Gastrocnemius medialis (tissue), 4 donors: Measurements from ENCODE around the gene CLEC4G. TPM values are rescaled to one million over a fixed set of nuclear protein-coding genes. Genes with fewer than 3 reads are reported as not detected.

Experiments used
- ATAC-seq, 2 donors: fragments of 150-250 bp; one replicate each; pipeline ENCODE4 v1.9.1; 2016
- DNase-seq, 2 donors: peaks; one replicate each; pipeline ENCODE4 v3.0.0-alpha.2; 2019
- H3K27ac ChIP-seq, 4 donors: fragments of 200-600 bp; sonication (generic); 1 replicate in 1 of 4; 2 replicates in 3 of 4; pipeline ENCODE4 v1.5.1; 2016 to 2018; ENCODE audit warnings: mild to moderate bottlenecking in 2 of 4, moderate library complexity in 1 of 4
- H3K27me3 ChIP-seq, 3 donors: fragments of 200-600 bp; sonication (generic) in 2 of 3; 1 replicate in 1 of 3; 2 replicates in 2 of 3; pipeline versions ENCODE4 v1.5.1 to v1.6.0; 2016 to 2019; ENCODE audit warnings: mild to moderate bottlenecking in 1 of 3, moderate library complexity in 1 of 3
- H3K36me3 ChIP-seq, 2 donors: fragments of 200-600 bp; sonication (generic) in 1 of 2; one replicate each; pipeline ENCODE4 v1.5.1; 2017 to 2018
- H3K4me1 ChIP-seq, 2 donors: fragments of 200-600 bp; sonication (generic) in 1 of 2; one replicate each; pipeline ENCODE4 v1.5.1; 2016 to 2017; ENCODE audit warnings: mild to moderate bottlenecking in 2 of 2
- H3K4me3 ChIP-seq, 4 donors: fragments of 200-600 bp; sonication (generic) in 3 of 4; 1 replicate in 1 of 4; 2 replicates in 3 of 4; pipeline ENCODE4 v1.5.1; 2016 to 2019; ENCODE audit warnings: mild to moderate bottlenecking in 2 of 4
- H3K9me3 ChIP-seq, 3 donors: fragments of 200-600 bp; sonication (generic) in 2 of 3; 1 replicate in 1 of 3; 2 replicates in 2 of 3; pipeline ENCODE4 v1.5.1; 2016 to 2019
- POLR2A ChIP-seq, 2 donors: fragments of 450-650 bp; IDR thresholded peaks; one replicate each; pipeline ENCODE4 v1.6.1; 2017; ENCODE audit warnings: antibody characterized with exemption in 2 of 2, mild to moderate bottlenecking in 2 of 2, moderate library complexity in 2 of 2
- in situ Hi-C, 4 donors: fragments of 200-750 bp; cut with MboI; loops; one replicate each; pipeline versions ENCODE4 v1.15.0 to v1.8.0; 2017; ENCODE audit warnings: low sequenced_read_pairs in 4 of 4
- intact Hi-C: fragments of 100-400 bp; cut with DNase I; formaldehyde crosslinking; loops from one replicate; pipeline ENCODE4 v1.15.1; 2023; ENCODE audit warnings: low total_unique reads
- total RNA-seq, 4 donors: library from RNA; depleted of rRNA; stranded (reverse); fragments of >200 nt; gene quantifications; one replicate each; pipeline versions ENCODE4 v1.1.0 to v1.2.3, GENCODE V29; 2016
- TF ChIP-seq, protein P1 (sequence below), 5 experiments: fragments of 450-650 bp in 3 of 5; fragments of 200-600 bp in 2 of 5; sonication (generic) in 2 of 5; IDR thresholded peaks in 4 of 5; conservative IDR thresholded peaks in 1 of 5; 1 replicate in 4 of 5; 2 replicates in 1 of 5; pipeline ENCODE4 v1.5.1; 2016 to 2019; ENCODE audit warnings: antibody characterized with exemption in 5 of 5, mild to moderate bottlenecking in 3 of 5, moderate library complexity in 3 of 5

Gene CLEC4G, protein sequence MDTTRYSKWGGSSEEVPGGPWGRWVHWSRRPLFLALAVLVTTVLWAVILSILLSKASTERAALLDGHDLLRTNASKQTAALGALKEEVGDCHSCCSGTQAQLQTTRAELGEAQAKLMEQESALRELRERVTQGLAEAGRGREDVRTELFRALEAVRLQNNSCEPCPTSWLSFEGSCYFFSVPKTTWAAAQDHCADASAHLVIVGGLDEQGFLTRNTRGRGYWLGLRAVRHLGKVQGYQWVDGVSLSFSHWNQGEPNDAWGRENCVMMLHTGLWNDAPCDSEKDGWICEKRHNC
- under 1 TPM in 1 of 4 donors, not detected in 3; 0.86 TPM for total RNA-seq

DNA sequence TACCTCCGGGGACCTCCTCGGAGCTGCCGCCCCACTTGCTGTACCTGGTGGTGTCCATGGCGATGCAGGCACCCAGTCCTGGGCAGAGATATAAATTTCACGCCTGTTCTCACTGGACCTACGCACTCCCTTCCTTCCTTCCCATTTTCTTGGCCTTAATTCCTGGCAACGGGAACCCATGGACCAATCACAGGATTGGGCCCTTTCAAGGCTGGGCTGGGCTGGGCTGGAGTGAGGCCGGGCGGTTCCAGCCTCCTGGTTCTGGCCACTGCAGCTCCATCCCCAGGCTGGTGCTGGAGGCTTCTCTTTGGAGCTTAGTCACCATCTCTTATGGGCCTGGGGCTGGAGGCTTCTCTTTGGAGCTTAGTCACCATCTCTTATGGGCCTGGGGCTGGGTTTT is at the start of gene CLEC4G:
CLEC4G (minus strand) TSS at position 66 of the 400 bp plus-strand sequence; CDS start at position 58, 8 bp downstream.
- DNase-seq (no peak), ATAC-seq (no peak)
- H3K4me1 ChIP-seq: no peaks in the 10 kb centered on the region
- H3K36me3 ChIP-seq: no peaks in the 10 kb centered on the region
- H3K4me3 ChIP-seq: no peak within 1 kb of the TSS
- H3K27ac ChIP-seq: no peak within 1 kb of the TSS
- no peaks in the 10 kb centered on the region for H3K9me3 ChIP-seq
- intact Hi-C loops (no loop called here), in situ Hi-C loops (no loop called here)
- H3K27me3 ChIP-seq: peaks cover 23 to 34% (median 32%) of the 10 kb centered on the region in 3 donors
- TF ChIP-seq, protein P1, sequence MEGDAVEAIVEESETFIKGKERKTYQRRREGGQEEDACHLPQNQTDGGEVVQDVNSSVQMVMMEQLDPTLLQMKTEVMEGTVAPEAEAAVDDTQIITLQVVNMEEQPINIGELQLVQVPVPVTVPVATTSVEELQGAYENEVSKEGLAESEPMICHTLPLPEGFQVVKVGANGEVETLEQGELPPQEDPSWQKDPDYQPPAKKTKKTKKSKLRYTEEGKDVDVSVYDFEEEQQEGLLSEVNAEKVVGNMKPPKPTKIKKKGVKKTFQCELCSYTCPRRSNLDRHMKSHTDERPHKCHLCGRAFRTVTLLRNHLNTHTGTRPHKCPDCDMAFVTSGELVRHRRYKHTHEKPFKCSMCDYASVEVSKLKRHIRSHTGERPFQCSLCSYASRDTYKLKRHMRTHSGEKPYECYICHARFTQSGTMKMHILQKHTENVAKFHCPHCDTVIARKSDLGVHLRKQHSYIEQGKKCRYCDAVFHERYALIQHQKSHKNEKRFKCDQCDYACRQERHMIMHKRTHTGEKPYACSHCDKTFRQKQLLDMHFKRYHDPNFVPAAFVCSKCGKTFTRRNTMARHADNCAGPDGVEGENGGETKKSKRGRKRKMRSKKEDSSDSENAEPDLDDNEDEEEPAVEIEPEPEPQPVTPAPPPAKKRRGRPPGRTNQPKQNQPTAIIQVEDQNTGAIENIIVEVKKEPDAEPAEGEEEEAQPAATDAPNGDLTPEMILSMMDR (IDR thresholded peaks at IDR 0.05 in 4 of 5, conservative IDR thresholded peaks at IDR 0.05 in 1 of 5): no peak
- no peak for TF ChIP-seq POLR2A (IDR thresholded peaks at IDR 0.05)

DNA sequence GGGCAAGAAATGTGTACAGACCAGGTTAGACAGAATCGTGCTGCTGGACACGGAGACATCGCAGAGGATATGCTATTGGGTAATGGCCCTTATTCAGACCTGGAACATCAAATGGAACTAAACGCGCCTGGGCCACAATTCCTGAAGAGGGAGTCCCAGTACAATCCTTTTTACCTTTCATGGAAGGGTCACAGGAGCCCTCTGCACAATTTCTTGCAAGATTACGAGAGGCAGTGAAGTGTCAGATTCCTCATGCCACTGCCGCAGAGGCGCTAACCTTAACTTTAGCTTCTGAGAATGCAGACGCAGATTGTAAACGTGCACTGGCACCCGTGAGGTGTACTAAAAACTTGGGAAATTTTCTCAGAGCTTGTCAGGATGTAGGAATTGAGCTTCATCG is 49.2 kb upstream of the CLEC4G start:
- Histone ChIP-seq H3K4me3 (no peak overlapping the region), H3K27me3 (peaks cover 0 to 6% (median 6%) of the 10 kb centered on the region in 3 donors), H3K27ac (no peak overlapping the region), H3K4me1 (no peaks in the 10 kb centered on the region), H3K9me3 (no peaks in the 10 kb centered on the region), H3K36me3 (no peaks in the 10 kb centered on the region)
- DNase-seq: no peak
- no peak for ATAC-seq
- TF ChIP-seq POLR2A (IDR thresholded peaks at IDR 0.05): no peak
- TF ChIP-seq, protein P1 (IDR thresholded peaks at IDR 0.05 in 4 of 5, conservative IDR thresholded peaks at IDR 0.05 in 1 of 5): no peak
- intact Hi-C loops (no loop called here), in situ Hi-C loops (no loop called here)

DNA sequence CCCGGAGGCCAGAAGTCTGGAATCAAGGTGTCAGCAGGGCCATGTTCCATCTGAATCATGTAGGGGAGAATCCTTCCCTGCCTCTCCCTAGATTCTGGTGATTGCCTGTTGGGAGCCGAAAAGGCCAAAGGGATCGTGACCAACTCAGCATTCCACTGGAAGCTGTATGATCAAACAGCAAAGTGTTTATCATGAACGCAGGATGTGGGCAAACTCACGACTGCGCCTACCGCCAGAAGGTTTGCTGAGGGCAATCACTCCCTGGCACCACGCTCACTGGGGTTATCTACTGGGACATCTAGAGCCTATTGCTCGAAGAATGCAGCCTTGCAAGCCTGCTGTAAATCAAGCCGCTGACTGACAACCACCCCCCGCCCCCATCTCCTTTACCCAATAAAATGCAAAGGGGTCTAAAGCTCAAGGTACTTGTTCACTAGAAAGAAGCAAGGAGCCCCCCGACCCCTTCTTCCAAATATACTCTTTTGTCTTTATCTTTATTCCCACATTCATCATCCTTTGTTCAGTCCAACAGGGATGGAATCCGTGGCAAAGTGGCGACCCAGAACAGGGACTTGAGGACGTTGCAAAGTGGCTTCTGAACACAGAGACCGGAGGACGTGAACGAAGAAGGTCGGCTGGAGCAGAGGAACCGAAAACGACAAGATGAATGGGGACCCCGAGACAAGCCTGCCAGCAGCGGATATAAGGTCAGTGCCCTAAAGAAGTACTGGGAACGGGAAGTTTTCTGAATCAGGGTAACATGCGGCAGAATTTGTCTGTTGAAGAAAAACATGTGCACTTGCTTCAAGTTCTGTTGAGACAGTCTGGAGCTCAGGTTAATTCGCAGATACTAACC is 47.9 kb upstream of the CLEC4G start:
- H3K27ac ChIP-seq: no peak overlapping the region
- H3K4me1 ChIP-seq: no peaks in the 10 kb centered on the region
- TF ChIP-seq, protein P1 (IDR thresholded peaks at IDR 0.05 in 4 of 5, conservative IDR thresholded peaks at IDR 0.05 in 1 of 5): no peak
- no peak for TF ChIP-seq POLR2A (IDR thresholded peaks at IDR 0.05)
- in situ Hi-C loops (no loop called here), intact Hi-C loops (no loop called here)
- no peaks in the 10 kb centered on the region for H3K9me3 ChIP-seq
- H3K27me3 ChIP-seq: peaks cover 0 to 6% (median 6%) of the 10 kb centered on the region in 3 donors
- H3K4me3 ChIP-seq: no peak overlapping the region
- H3K36me3 ChIP-seq: no peaks in the 10 kb centered on the region
- no peak for DNase-seq
- ATAC-seq: no peak

DNA sequence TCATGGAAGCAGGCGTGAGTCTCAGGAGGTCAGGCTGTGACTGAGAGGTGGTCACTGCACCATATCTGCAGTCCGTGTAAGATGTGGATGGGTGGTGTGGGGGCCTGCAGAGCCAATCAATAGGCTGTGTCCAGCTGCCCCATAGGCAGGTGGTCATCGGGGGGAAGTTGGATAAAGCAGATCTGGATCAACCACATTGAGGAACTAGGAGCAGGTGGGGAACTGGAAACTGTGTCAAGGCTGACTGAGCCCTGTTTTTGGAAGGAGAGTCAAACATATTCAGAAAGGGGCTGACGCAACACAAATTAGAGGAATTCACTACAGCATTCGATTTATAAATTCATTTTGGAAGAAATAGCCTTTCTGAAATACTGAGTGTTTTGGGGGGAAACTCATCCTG is 46.2 kb upstream of the CLEC4G start:
- H3K9me3 ChIP-seq: no peaks in the 10 kb centered on the region
- H3K27ac ChIP-seq: no peak overlapping the region
- H3K4me3 ChIP-seq: no peak overlapping the region
- DNase-seq: no peak
- TF ChIP-seq, protein P1 (IDR thresholded peaks at IDR 0.05 in 4 of 5, conservative IDR thresholded peaks at IDR 0.05 in 1 of 5): no peak
- no peak for TF ChIP-seq POLR2A (IDR thresholded peaks at IDR 0.05)
- H3K27me3 ChIP-seq: peaks cover 0 to 6% (median 3%) of the 10 kb centered on the region in 3 donors
- in situ Hi-C loops: no loop called here
- H3K4me1 ChIP-seq: no peaks in the 10 kb centered on the region
- no peaks in the 10 kb centered on the region for H3K36me3 ChIP-seq
- ATAC-seq: no peak
- intact Hi-C loops: no loop called here
